ENCODE measurements around the gene PSTK. TPM values are rescaled to one million over a fixed set of nuclear protein-coding genes. Genes with fewer than 3 reads are reported as not detected.

Gene PSTK
- polyA plus RNA-seq, 1 donor from 2014 or later: 21.0 TPM

GRCh38 chr10:123017421-123018165, 37.4 kb downstream of the PSTK start:
- Histone ChIP-seq H3K9me2 (ENCODE audit: insufficient read depth, low read length) (no peaks in the 10 kb centered on the region), H3K36me3 (ENCODE audit: insufficient read depth, low read length) (no peaks in the 10 kb centered on the region), H3K9ac (ENCODE audit: low read length) (no peak overlapping the region), H3F3A (ENCODE audit: insufficient read depth, low read length, poor library complexity, severe bottlenecking) (no peaks in the 10 kb centered on the region), H3K79me2 (replicated peaks; ENCODE audit: insufficient read depth, low read length) (no peaks in the 10 kb centered on the region), H4K20me1 (ENCODE audit: insufficient read depth) (no peaks in the 10 kb centered on the region), H2AFZ (ENCODE audit: low read depth, low read length) (no peak overlapping the region), H3K27me3 (ENCODE audit: insufficient read depth, low read depth, low read length) (no peaks in the 10 kb centered on the region), H3K9me3 (ENCODE audit: low read length) (no peaks in the 10 kb centered on the region), H3K27ac (ENCODE audit: low read length) (no peak overlapping the region), H3K4me3 (ENCODE audit: low read length) (no peak overlapping the region), H3K4me2 (ENCODE audit: low read length) (no peak overlapping the region)
- no peak for TF ChIP-seq MXI1 (conservative IDR thresholded peaks at IDR 0.05; ENCODE audit: poor library complexity, severe bottlenecking)
- no peak for TF ChIP-seq EP300 (conservative IDR thresholded peaks at IDR 0.05; ENCODE audit: poor library complexity, severe bottlenecking)
- TF ChIP-seq POLR2AphosphoS5 (IDR thresholded peaks at IDR 0.05): no peak
- TF ChIP-seq RAD21 (conservative IDR thresholded peaks at IDR 0.05): no peak

- Histone ChIP-seq H3K4me3 (ENCODE audit: low read length) (no peak overlapping the region), H3K27ac (ENCODE audit: low read length) (no peak overlapping the region), H3K36me3 (ENCODE audit: insufficient read depth, low read length) (no peaks in the 10 kb centered on the region), H3K27me3 (ENCODE audit: insufficient read depth, low read depth, low read length) (no peaks in the 10 kb centered on the region), H3K9me3 (ENCODE audit: low read length) (no peaks in the 10 kb centered on the region), H3K4me2 (ENCODE audit: low read length) (no peak overlapping the region), H2AFZ (ENCODE audit: low read depth, low read length) (no peak overlapping the region), H3F3A (ENCODE audit: insufficient read depth, low read length, poor library complexity, severe bottlenecking) (no peaks in the 10 kb centered on the region), H4K20me1 (ENCODE audit: insufficient read depth) (no peaks in the 10 kb centered on the region), H3K9ac (ENCODE audit: low read length) (no peak overlapping the region), H3K79me2 (replicated peaks; ENCODE audit: insufficient read depth, low read length) (no peaks in the 10 kb centered on the region), H3K9me2 (ENCODE audit: insufficient read depth, low read length) (no peaks in the 10 kb centered on the region)
- TF ChIP-seq SMC3 (conservative IDR thresholded peaks at IDR 0.05; ENCODE audit: poor library complexity): no peak
- TF ChIP-seq REST (IDR thresholded peaks at IDR 0.05; ENCODE audit: borderline replicate concordance): no peak
- TF ChIP-seq EP300 (conservative IDR thresholded peaks at IDR 0.05; ENCODE audit: poor library complexity, severe bottlenecking): no peak
- TF ChIP-seq RAD21 (conservative IDR thresholded peaks at IDR 0.05): no peak
- no peak for TF ChIP-seq MXI1 (conservative IDR thresholded peaks at IDR 0.05; ENCODE audit: poor library complexity, severe bottlenecking)
- TF ChIP-seq POLR2AphosphoS5 (IDR thresholded peaks at IDR 0.05): no peak
- no peak for TF ChIP-seq EZH2 (IDR thresholded peaks at IDR 0.05; ENCODE audit: borderline replicate concordance, insufficient read depth, low read length, poor library complexity, severe bottlenecking)
These were observed 38.3 kb downstream of the PSTK start for GRCh38 chr10:123018531-123018930.

- no peaks in the 10 kb centered on the region for H3K79me2 ChIP-seq (replicated peaks; ENCODE audit: insufficient read depth, low read length)
- no peak for TF ChIP-seq SMC3 (conservative IDR thresholded peaks at IDR 0.05; ENCODE audit: poor library complexity)
- H3K4me3 ChIP-seq (ENCODE audit: low read length): no peak overlapping the region
- H3K4me2 ChIP-seq (ENCODE audit: low read length): no peak overlapping the region
- no peaks in the 10 kb centered on the region for H3K36me3 ChIP-seq (ENCODE audit: insufficient read depth, low read length)
- no peaks in the 10 kb centered on the region for H4K20me1 ChIP-seq (ENCODE audit: insufficient read depth)
- no peak overlapping the region for H2AFZ ChIP-seq (ENCODE audit: low read depth, low read length)
- H3F3A ChIP-seq (ENCODE audit: insufficient read depth, low read length, poor library complexity, severe bottlenecking): no peaks in the 10 kb centered on the region
- no peaks in the 10 kb centered on the region for H3K27me3 ChIP-seq (ENCODE audit: insufficient read depth, low read depth, low read length)
- no peak overlapping the region for H3K9ac ChIP-seq (ENCODE audit: low read length)
- no peaks in the 10 kb centered on the region for H3K9me2 ChIP-seq (ENCODE audit: insufficient read depth, low read length)
- H3K9me3 ChIP-seq (ENCODE audit: low read length): no peaks in the 10 kb centered on the region
- H3K27ac ChIP-seq (ENCODE audit: low read length): no peak overlapping the region
These were observed 39.1 kb downstream of the PSTK start for GRCh38 chr10:123019264-123019663.

Data from neural cell (in vitro differentiated cells).